HCT116 (cell line): ENCODE measurements around the gene TPST1. TPM values are rescaled to one million over a fixed set of nuclear protein-coding genes. Genes with fewer than 3 reads are reported as not detected.

Experiments
- ATAC-seq: fragments of 200-7000 bp; cut with Tn5 transposase; 2 replicates; pipeline ENCODE4 v1.9.1; 2020; ENCODE audit warnings: mild to moderate bottlenecking, moderate library complexity
- BruUV-seq: library from RNA; stranded (reverse); fragments of 400-500 nt; replicated peaks from 2 replicates; lab custom pipeline; 2021; lab: Mats Ljungman, UMichigan
- CTCF ChIA-PET: fragments of 300-600 bp; sonication (Branson Sonifier 250); formaldehyde crosslinking; loops from one replicate; lab custom pipeline; 2021; ENCODE audit warnings: antibody characterized with exemption; lab: Charles Lee
- POLR2A ChIA-PET: fragments of 300-600, 350-600 bp; sonication (Branson Sonifier 250); formaldehyde crosslinking; loops from one replicate; lab custom pipeline; 2021; ENCODE audit warnings: antibody characterized with exemption; lab: Charles Lee
- RAD21 ChIA-PET, 2 experiments: fragments of 300-600 bp; sonication (Branson Sonifier 250); formaldehyde crosslinking; loops; one replicate each; lab custom pipeline; 2023; ENCODE audit warnings: low total read pairs in 2 of 2; ENCODE audit not compliant: uncharacterized antibody in 2 of 2, unreplicated experiment in 2 of 2, low non-redundant PET in 1 of 2; lab: Charles Lee
- DNase-seq: peaks from one replicate; pipeline ENCODE4 v3.0.0-alpha.2; 2010; ENCODE audit warnings: low read depth, low spot score
- H2AFZ ChIP-seq: fragments of 200-600 bp; shearing (Covaris generic), sonication (generic); 2 replicates; pipeline ENCODE4 v1.6.1; 2017; ENCODE audit warnings: low read depth, mixed run types, mixed read lengths, antibody characterized with exemption, low read length; ENCODE audit not compliant: poor library complexity, severe bottlenecking
- H3K27ac ChIP-seq: 2 replicates; pipeline ENCODE4 v1.5.1; 2012; ENCODE audit warnings: low read depth, low read length
- H3K27me3 ChIP-seq: fragments of 200-600 bp; sonication (generic); 2 replicates; pipeline ENCODE4 v1.6.1; 2016; ENCODE audit warnings: mixed run types, low read length, mixed read lengths; ENCODE audit not compliant: insufficient read depth
- H3K36me3 ChIP-seq, 2 experiments: fragments of 200-500 bp in 1 of 2; fragments of 200-600 bp in 1 of 2; sonication (Bioruptor generic) in 1 of 2; sonication (generic) in 1 of 2; 2 replicates each; pipeline versions ENCODE4 v1.5.1 to v1.6.1; 2014 to 2016; ENCODE audit warnings: low read length in 2 of 2, inconsistent platforms in 1 of 2, mixed read lengths in 1 of 2, mixed run types in 1 of 2; ENCODE audit not compliant: insufficient read depth in 2 of 2, control insufficient read depth in 1 of 2
- H3K4me1 ChIP-seq, 2 experiments: fragments of 200-600 bp in 1 of 2; sonication (generic) in 1 of 2; 2 replicates each; pipeline versions ENCODE4 v1.5.1 to v1.6.1; 2012 to 2017; ENCODE audit warnings: low read length in 2 of 2, inconsistent platforms in 1 of 2, mild to moderate bottlenecking in 1 of 2, mixed read lengths in 1 of 2, mixed run types in 1 of 2, moderate library complexity in 1 of 2; ENCODE audit not compliant: insufficient read depth in 2 of 2, control insufficient read depth in 1 of 2
- H3K4me2 ChIP-seq: fragments of 200-600 bp; sonication (generic); 2 replicates; pipeline ENCODE4 v1.6.1; 2017; ENCODE audit warnings: mixed run types, low read length, mixed read lengths
- H3K4me3 ChIP-seq, 2 experiments: fragments of 200-600 bp in 1 of 2; sonication (generic) in 1 of 2; replicated peaks in 1 of 2; 2 replicates each; pipeline ENCODE4 v1.5.1; 2011 to 2016; ENCODE audit warnings: low read length in 2 of 2, control low read depth in 1 of 2, low read depth in 1 of 2, mild to moderate bottlenecking in 1 of 2, mixed read lengths in 1 of 2, mixed run types in 1 of 2
- H3K79me2 ChIP-seq: fragments of 200-600 bp; sonication (generic); 2 replicates; pipeline ENCODE4 v1.6.1; 2017; ENCODE audit warnings: mild to moderate bottlenecking, mixed run types, low read length, moderate library complexity, mixed read lengths; ENCODE audit not compliant: insufficient read depth
- H3K9ac ChIP-seq: fragments of 200-600 bp; sonication (generic); 2 replicates; pipeline ENCODE4 v1.6.1; 2016; ENCODE audit warnings: low read length, mixed read lengths
- H3K9me2 ChIP-seq: fragments of 200-600 bp; sonication (generic), shearing (Covaris generic); 2 replicates; pipeline ENCODE4 v1.6.1; 2017; ENCODE audit warnings: mixed run types, mild to moderate bottlenecking, moderate library complexity; ENCODE audit not compliant: insufficient read depth
- H3K9me3 ChIP-seq, 2 experiments: fragments of 200-500 bp in 1 of 2; fragments of 200-600 bp in 1 of 2; sonication (Bioruptor generic) in 1 of 2; sonication (generic) in 1 of 2; 2 replicates each; pipeline ENCODE4 v1.6.1; 2014 to 2017; ENCODE audit warnings: low read length in 2 of 2, mixed read lengths in 2 of 2, inconsistent platforms in 1 of 2, low read depth in 1 of 2, mild to moderate bottlenecking in 1 of 2, mixed run types in 1 of 2, moderate library complexity in 1 of 2; ENCODE audit not compliant: control insufficient read depth in 1 of 2, insufficient read depth in 1 of 2
- H4K20me1 ChIP-seq: fragments of 200-600 bp; sonication (generic), shearing (Covaris generic); 2 replicates; pipeline ENCODE4 v1.6.1; 2017; ENCODE audit warnings: mixed run types, mild to moderate bottlenecking, moderate library complexity; ENCODE audit not compliant: insufficient read depth
- CEBPB ChIP-seq: IDR thresholded peaks from 2 replicates; pipeline ENCODE4 v1.6.1; 2012; ENCODE audit warnings: low read depth
- EGR1 ChIP-seq: IDR thresholded peaks from 2 replicates; pipeline ENCODE4 v1.6.1; 2012; ENCODE audit warnings: low read depth
- FOSL1 ChIP-seq: IDR thresholded peaks from 2 replicates; pipeline ENCODE4 v1.6.1; 2012; ENCODE audit warnings: low read depth
- POLR2AphosphoS5 ChIP-seq: IDR thresholded peaks from 2 replicates; pipeline ENCODE4 v1.6.1; 2011; ENCODE audit warnings: mild to moderate bottlenecking, low read depth, low read length, moderate library complexity
- RAD21 ChIP-seq: IDR thresholded peaks from 2 replicates; pipeline ENCODE4 v1.6.1; 2012; ENCODE audit warnings: low read depth, mild to moderate bottlenecking
- SIN3A ChIP-seq: IDR thresholded peaks from 2 replicates; pipeline ENCODE4 v1.6.1; 2012; ENCODE audit warnings: low read depth
- YY1 ChIP-seq: IDR thresholded peaks from 2 replicates; pipeline ENCODE4 v1.6.1; 2011; ENCODE audit warnings: low read length, low read depth, moderate library complexity, mild to moderate bottlenecking; ENCODE audit not compliant: insufficient replicate concordance; ENCODE audit errors: extremely low read depth
- intact Hi-C: fragments of 100-400 bp; cut with micrococcal nuclease; formaldehyde crosslinking; loops from 2 replicates; pipeline ENCODE4 v1.10.0; 2022
- total RNA-seq: library from RNA; stranded (reverse); gene quantifications from one replicate; pipeline ENCODE4 v1.2.1, GENCODE V29; 2021; ENCODE audit not compliant: unreplicated experiment
- TF ChIP-seq, protein P1 (sequence below): IDR thresholded peaks from 2 replicates; pipeline ENCODE4 v1.6.1; 2012
- TF ChIP-seq, protein P2 (sequence below): IDR thresholded peaks from 2 replicates; pipeline ENCODE4 v1.6.1; 2011; ENCODE audit warnings: mild to moderate bottlenecking, low read length, moderate library complexity; ENCODE audit not compliant: insufficient replicate concordance; ENCODE audit errors: extremely low read depth
- TF ChIP-seq, protein P3 (sequence below): IDR thresholded peaks from 2 replicates; pipeline ENCODE4 v1.6.1; 2012; ENCODE audit warnings: low read depth

Gene TPST1
- total RNA-seq, 1 experiment from 2014 or later: 11.4 TPM

DNA sequence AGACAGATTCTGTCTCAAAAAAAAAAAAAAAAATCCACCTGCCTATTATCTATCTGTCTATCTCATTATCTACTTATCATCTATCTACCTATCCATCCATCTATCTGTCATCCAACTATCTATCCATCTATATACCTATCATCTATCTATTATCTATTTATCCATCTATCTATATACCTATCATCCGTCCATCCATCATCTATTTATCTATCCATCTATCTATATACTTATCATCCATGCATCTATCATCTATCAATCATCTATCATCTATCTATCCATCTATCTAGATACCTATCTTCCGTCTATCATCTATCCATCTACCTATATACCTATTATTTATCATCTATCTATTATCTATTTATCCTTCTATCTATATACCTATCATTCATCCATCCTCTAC lies 16.5 kb upstream of the TPST1 start:
- ChIA-PET CTCF (no interaction called here), POLR2A (interaction anchor here (0.6 kb wide), 1 partner anchor 608 kb away, joined by 3 read pairs; no protein-coding TSS in a partner anchor)
- Histone ChIP-seq H4K20me1 (no peaks in the 10 kb centered on the region), H3K36me3 (no peaks in the 10 kb centered on the region), H3K4me2 (no peak overlapping the region), H3K4me1 (no peaks in the 10 kb centered on the region), H3K4me3 (no peak overlapping the region), H3K27ac (no peak overlapping the region), H3K27me3 (no peaks in the 10 kb centered on the region), H3K9me3 (no peaks in the 10 kb centered on the region), H2AFZ (no peak overlapping the region)
- no peak for ATAC-seq
- BruUV-seq: no TSS peak
- no peak for TF ChIP-seq RAD21
- no peak for TF ChIP-seq CEBPB
- TF ChIP-seq POLR2AphosphoS5: no peak
- TF ChIP-seq EGR1: no peak
- no peak for TF ChIP-seq YY1
- no peak for TF ChIP-seq FOSL1
- TF ChIP-seq, protein P1, sequence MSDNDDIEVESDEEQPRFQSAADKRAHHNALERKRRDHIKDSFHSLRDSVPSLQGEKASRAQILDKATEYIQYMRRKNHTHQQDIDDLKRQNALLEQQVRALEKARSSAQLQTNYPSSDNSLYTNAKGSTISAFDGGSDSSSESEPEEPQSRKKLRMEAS: no peak
- TF ChIP-seq, protein P2, sequence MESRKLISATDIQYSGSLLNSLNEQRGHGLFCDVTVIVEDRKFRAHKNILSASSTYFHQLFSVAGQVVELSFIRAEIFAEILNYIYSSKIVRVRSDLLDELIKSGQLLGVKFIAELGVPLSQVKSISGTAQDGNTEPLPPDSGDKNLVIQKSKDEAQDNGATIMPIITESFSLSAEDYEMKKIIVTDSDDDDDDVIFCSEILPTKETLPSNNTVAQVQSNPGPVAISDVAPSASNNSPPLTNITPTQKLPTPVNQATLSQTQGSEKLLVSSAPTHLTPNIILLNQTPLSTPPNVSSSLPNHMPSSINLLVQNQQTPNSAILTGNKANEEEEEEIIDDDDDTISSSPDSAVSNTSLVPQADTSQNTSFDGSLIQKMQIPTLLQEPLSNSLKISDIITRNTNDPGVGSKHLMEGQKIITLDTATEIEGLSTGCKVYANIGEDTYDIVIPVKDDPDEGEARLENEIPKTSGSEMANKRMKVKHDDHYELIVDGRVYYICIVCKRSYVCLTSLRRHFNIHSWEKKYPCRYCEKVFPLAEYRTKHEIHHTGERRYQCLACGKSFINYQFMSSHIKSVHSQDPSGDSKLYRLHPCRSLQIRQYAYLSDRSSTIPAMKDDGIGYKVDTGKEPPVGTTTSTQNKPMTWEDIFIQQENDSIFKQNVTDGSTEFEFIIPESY: no peak
- TF ChIP-seq SIN3A: no peak
- TF ChIP-seq, protein P3, sequence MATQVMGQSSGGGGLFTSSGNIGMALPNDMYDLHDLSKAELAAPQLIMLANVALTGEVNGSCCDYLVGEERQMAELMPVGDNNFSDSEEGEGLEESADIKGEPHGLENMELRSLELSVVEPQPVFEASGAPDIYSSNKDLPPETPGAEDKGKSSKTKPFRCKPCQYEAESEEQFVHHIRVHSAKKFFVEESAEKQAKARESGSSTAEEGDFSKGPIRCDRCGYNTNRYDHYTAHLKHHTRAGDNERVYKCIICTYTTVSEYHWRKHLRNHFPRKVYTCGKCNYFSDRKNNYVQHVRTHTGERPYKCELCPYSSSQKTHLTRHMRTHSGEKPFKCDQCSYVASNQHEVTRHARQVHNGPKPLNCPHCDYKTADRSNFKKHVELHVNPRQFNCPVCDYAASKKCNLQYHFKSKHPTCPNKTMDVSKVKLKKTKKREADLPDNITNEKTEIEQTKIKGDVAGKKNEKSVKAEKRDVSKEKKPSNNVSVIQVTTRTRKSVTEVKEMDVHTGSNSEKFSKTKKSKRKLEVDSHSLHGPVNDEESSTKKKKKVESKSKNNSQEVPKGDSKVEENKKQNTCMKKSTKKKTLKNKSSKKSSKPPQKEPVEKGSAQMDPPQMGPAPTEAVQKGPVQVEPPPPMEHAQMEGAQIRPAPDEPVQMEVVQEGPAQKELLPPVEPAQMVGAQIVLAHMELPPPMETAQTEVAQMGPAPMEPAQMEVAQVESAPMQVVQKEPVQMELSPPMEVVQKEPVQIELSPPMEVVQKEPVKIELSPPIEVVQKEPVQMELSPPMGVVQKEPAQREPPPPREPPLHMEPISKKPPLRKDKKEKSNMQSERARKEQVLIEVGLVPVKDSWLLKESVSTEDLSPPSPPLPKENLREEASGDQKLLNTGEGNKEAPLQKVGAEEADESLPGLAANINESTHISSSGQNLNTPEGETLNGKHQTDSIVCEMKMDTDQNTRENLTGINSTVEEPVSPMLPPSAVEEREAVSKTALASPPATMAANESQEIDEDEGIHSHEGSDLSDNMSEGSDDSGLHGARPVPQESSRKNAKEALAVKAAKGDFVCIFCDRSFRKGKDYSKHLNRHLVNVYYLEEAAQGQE: no peak
- TF ChIP-seq, all 23 proteins: peak for 0
- RAD21 ChIA-PET: no interaction called here
- no peak for DNase-seq
- H3K9ac ChIP-seq: no peak overlapping the region
- H3K79me2 ChIP-seq: no peaks in the 10 kb centered on the region
- no peaks in the 10 kb centered on the region for H3K9me2 ChIP-seq
- intact Hi-C loops: no loop called here
